ENCODE results near the gene ARID3B. TPM values are rescaled to one million over a fixed set of nuclear protein-coding genes. Genes with fewer than 3 reads are reported as not detected.

The ARID3B gene
- total RNA-seq, 1 experiment from 2014 or later, result 101 TPM

- TF ChIP-seq CTCF (conservative IDR thresholded peaks at IDR 0.05), result no peak
- H2BK12ac ChIP-seq (ENCODE audit: insufficient read length, low read depth, low read length), result no peak overlapping the region
- H3K4me1 Mint-ChIP-seq, result peaks cover 10 to 22% of the 10 kb centered on the region in 2 experiments
Observed at GRCh38 chr15:74599156-74599555, 58.1 kb downstream of the ARID3B start.

More at GRCh38 chr15:74599156-74599555, 58.1 kb downstream of the ARID3B start:
- no CpG with 5 or more reads among the region's 15 CpGs for WGBS (ENCODE audit: extremely low coverage, insufficient read length, low lambda C conversion rate)
- H3K23ac ChIP-seq (ENCODE audit: insufficient read length, low read depth, low read length), result no peak overlapping the region
- H3K23me2 ChIP-seq (ENCODE audit: insufficient read length, low read depth, low read length, poor library complexity, severe bottlenecking), result no peaks in the 10 kb centered on the region
- H3K27ac ChIP-seq (ENCODE audit: insufficient read length, low read depth, low read length), result no peak overlapping the region
- H3K14ac ChIP-seq (ENCODE audit: insufficient read depth, low read length), result no peak overlapping the region; the same call in 1 of the 2 replicates
- H4K20me1 ChIP-seq (ENCODE audit: control insufficient read depth, insufficient read depth, insufficient read length), result no peaks in the 10 kb centered on the region
- H3K4me2 ChIP-seq (ENCODE audit: insufficient read depth, insufficient read length, low read length), result no peak overlapping the region
- no peak overlapping the region for H4K5ac ChIP-seq (ENCODE audit: insufficient read length, low read depth, low read length)
- Mint-ChIP-seq H3K36me3 (ENCODE audit: insufficient read depth in 1 of 3, low read depth in 3 of 3) (peaks cover 10 to 43% (median 42%) of the 10 kb centered on the region in 3 experiments), H3K4me3 (no peak overlapping the region), H3K9me3 (no peaks in the 10 kb centered on the region; a peak in 1 of 5 replicates), H3K27ac (no peak overlapping the region; a peak in 1 of 7 replicates), H3K27me3 (ENCODE audit: low read depth) (peaks cover 2% of the 10 kb centered on the region)
- no peak overlapping the region for H3K56ac ChIP-seq (ENCODE audit: insufficient read length, low read depth, low read length)
- H3K4me1 ChIP-seq (ENCODE audit: insufficient read depth, low read length), result no peaks in the 10 kb centered on the region
- no peak overlapping the region for H4K8ac ChIP-seq (replicated peaks; ENCODE audit: insufficient read length, low read depth, low read length)
- H3K18ac ChIP-seq (ENCODE audit: insufficient read length, low read depth, low read length), result no peak overlapping the region
- no peak overlapping the region for H4K91ac ChIP-seq (ENCODE audit: insufficient read length, low read depth, low read length)
- DNase-seq, result no peak
- no peak overlapping the region for H2BK120ac ChIP-seq (ENCODE audit: low read depth, low read length, poor library complexity, severe bottlenecking)
- H2BK15ac ChIP-seq (ENCODE audit: low read depth, low read length), result no peak overlapping the region
- no peaks in the 10 kb centered on the region; the same call in 1 of the 2 replicates for H3K27me3 ChIP-seq (ENCODE audit: insufficient read depth, low read length)
- H2AK5ac ChIP-seq (ENCODE audit: insufficient read length, low read length), result no peak overlapping the region
- H3K9me3 ChIP-seq (ENCODE audit: control insufficient read depth, low read depth, low read length), result no peaks in the 10 kb centered on the region
- H3K79me2 ChIP-seq (ENCODE audit: insufficient read depth, low read length), result no peaks in the 10 kb centered on the region
- no peak overlapping the region for H3T11ph ChIP-seq (ENCODE audit: low read length)
- H2BK20ac ChIP-seq (ENCODE audit: low read depth, low read length, poor library complexity, severe bottlenecking), result no peak overlapping the region
- no peak overlapping the region for H2AFZ ChIP-seq (ENCODE audit: low read length)
- no peak overlapping the region for H3K4ac ChIP-seq (ENCODE audit: low read depth, low read length)
- no peak overlapping the region for H2BK5ac ChIP-seq (ENCODE audit: insufficient read length, low read length)
- H3K79me1 ChIP-seq (ENCODE audit: insufficient read depth, low read depth, low read length, poor library complexity, severe bottlenecking), result no peaks in the 10 kb centered on the region
- H3K9ac ChIP-seq (ENCODE audit: extremely low read depth, insufficient read length, low read length), result no peak overlapping the region
